NCI-H2107 treated with DMSO at 0.1 percent for 48 hours (cell line): ENCODE results near the gene WDR43.

Source experiments
- DNase-seq: peaks from one replicate; lab custom pipeline; 2025; ENCODE audit not compliant: unreplicated experiment; lab: John Stamatoyannopoulos, UW

The WDR43 gene

GRCh38 chr2:28991460-28991859 lies 97.0 kb downstream of the WDR43 start:
- no peak for DNase-seq

GRCh38 chr2:28993206-28993960 lies 98.9 kb downstream of the WDR43 start:
- DNase-seq: no peak

GRCh38 chr2:28994074-28994473 lies 99.6 kb downstream of the WDR43 start:
- no peak for DNase-seq

- no peak for DNase-seq
These were observed 100.2 kb downstream of the WDR43 start for GRCh38 chr2:28994679-28995078.

GRCh38 chr2:28995765-28996750 lies 101.6 kb downstream of the WDR43 start:
- DNase-seq: no peak

- DNase-seq: no peak
These were observed 102.9 kb downstream of the WDR43 start for GRCh38 chr2:28997237-28997846.
